ENCODE measurements around the gene RCAN1. TPM values are rescaled to one million over a fixed set of nuclear protein-coding genes. Genes with fewer than 3 reads are reported as not detected.

RCAN1 gene
- total RNA-seq, 1 donor from 2014 or later: 17.7 TPM

GRCh38 chr21:34517491-34518245, 97.2 kb downstream of the RCAN1 start:
- Mint-ChIP-seq H3K36me3 (ENCODE audit: unreplicated experiment) (peaks cover 5% of the 10 kb centered on the region), H3K4me3 (ENCODE audit: unreplicated experiment) (no peak overlapping the region), H3K9me3 (ENCODE audit: unreplicated experiment) (no peaks in the 10 kb centered on the region), H3K27me3 (ENCODE audit: unreplicated experiment) (peaks cover 2% of the 10 kb centered on the region), H3K4me1 (ENCODE audit: low read depth, unreplicated experiment) (no peaks in the 10 kb centered on the region), H3K27ac (ENCODE audit: unreplicated experiment) (no peak overlapping the region)
- no peak for DNase-seq
- TF ChIP-seq CTCF (IDR thresholded peaks at IDR 0.05; ENCODE audit: partially characterized antibody, unreplicated experiment): no peak

- no peak for DNase-seq
- Mint-ChIP-seq H3K4me1 (ENCODE audit: low read depth, unreplicated experiment) (no peaks in the 10 kb centered on the region), H3K4me3 (ENCODE audit: unreplicated experiment) (no peak overlapping the region), H3K36me3 (ENCODE audit: unreplicated experiment) (peaks cover 5% of the 10 kb centered on the region), H3K9me3 (ENCODE audit: unreplicated experiment) (no peaks in the 10 kb centered on the region), H3K27ac (ENCODE audit: unreplicated experiment) (no peak overlapping the region), H3K27me3 (ENCODE audit: unreplicated experiment) (peaks cover 2% of the 10 kb centered on the region)
- no peak for TF ChIP-seq CTCF (IDR thresholded peaks at IDR 0.05; ENCODE audit: partially characterized antibody, unreplicated experiment)
These were observed 97.9 kb downstream of the RCAN1 start for GRCh38 chr21:34517039-34517438.

GRCh38 chr21:34514576-34515115, 100.3 kb downstream of the RCAN1 start:
- H3K36me3 Mint-ChIP-seq (ENCODE audit: unreplicated experiment): peaks cover 5% of the 10 kb centered on the region
- no peak overlapping the region for H3K4me3 Mint-ChIP-seq (ENCODE audit: unreplicated experiment)
- no peak for DNase-seq
- no peak for TF ChIP-seq CTCF (IDR thresholded peaks at IDR 0.05; ENCODE audit: partially characterized antibody, unreplicated experiment)
- no peak overlapping the region for H3K27ac Mint-ChIP-seq (ENCODE audit: unreplicated experiment)
- no peaks in the 10 kb centered on the region for H3K9me3 Mint-ChIP-seq (ENCODE audit: unreplicated experiment)
- H3K4me1 Mint-ChIP-seq (ENCODE audit: low read depth, unreplicated experiment): no peaks in the 10 kb centered on the region
- peaks cover 6% of the 10 kb centered on the region for H3K27me3 Mint-ChIP-seq (ENCODE audit: unreplicated experiment)

GRCh38 chr21:34513129-34513675, 101.7 kb downstream of the RCAN1 start:
- DNase-seq: no peak
- no peak overlapping the region for H3K27ac Mint-ChIP-seq (ENCODE audit: unreplicated experiment)
- H3K36me3 Mint-ChIP-seq (ENCODE audit: unreplicated experiment): peaks cover 4% of the 10 kb centered on the region
- H3K27me3 Mint-ChIP-seq (ENCODE audit: unreplicated experiment): peaks cover 4% of the 10 kb centered on the region
- no peaks in the 10 kb centered on the region for H3K9me3 Mint-ChIP-seq (ENCODE audit: unreplicated experiment)
- H3K4me1 Mint-ChIP-seq (ENCODE audit: low read depth, unreplicated experiment): no peaks in the 10 kb centered on the region
- H3K4me3 Mint-ChIP-seq (ENCODE audit: unreplicated experiment): no peak overlapping the region
- TF ChIP-seq CTCF (IDR thresholded peaks at IDR 0.05; ENCODE audit: partially characterized antibody, unreplicated experiment): no peak

All from glutamatergic neuron (in vitro differentiated cells).